Activated T-cell treated with anti-CD3 and anti-CD28 coated beads, Interleukin-2, amount 50 U/mL, for 72 hours (primary cell): ENCODE results near the gene MX2. TPM values are rescaled to one million over a fixed set of nuclear protein-coding genes. Genes with fewer than 3 reads are reported as not detected.

Source experiments
- ATAC-seq, 2 donors: fragments of 150-1000 bp; cut with Tn5 transposase; replicated peaks in 1 of 2; 2 replicates each; pipeline ENCODE4 v1.10.0; 2021; ENCODE audit warnings: moderate library complexity in 2 of 2, mild to moderate bottlenecking in 1 of 2
- DNase-seq, 2 donors: peaks; one replicate each; pipeline ENCODE4 v3.0.0; 2021 to 2022; ENCODE audit warnings: mixed read lengths in 1 of 2
- H3K27ac Mint-ChIP-seq: one replicate; pipeline ENCODE4 v1.8.0; 2022; ENCODE audit warnings: mild to moderate bottlenecking, moderate library complexity, mixed read lengths
- H3K27me3 Mint-ChIP-seq: one replicate; pipeline ENCODE4 v1.8.0; 2022; ENCODE audit warnings: low read depth, mixed read lengths
- H3K36me3 Mint-ChIP-seq, 2 donors: one replicate each; pipeline ENCODE4 v1.8.0; 2022; ENCODE audit warnings: mixed read lengths in 2 of 2, mild to moderate bottlenecking in 1 of 2; ENCODE audit not compliant: insufficient read depth in 2 of 2
- H3K4me1 Mint-ChIP-seq: one replicate; pipeline ENCODE4 v1.8.0; 2022; ENCODE audit warnings: low read depth, mixed read lengths
- H3K4me3 Mint-ChIP-seq, 2 donors: one replicate each; pipeline ENCODE4 v1.8.0; 2022; ENCODE audit warnings: mild to moderate bottlenecking in 2 of 2, mixed read lengths in 2 of 2, moderate library complexity in 2 of 2
- H3K9me3 Mint-ChIP-seq, 2 donors: one replicate each; pipeline ENCODE4 v1.8.0; 2022; ENCODE audit warnings: mixed read lengths in 2 of 2
- total RNA-seq, 2 donors: library from RNA; stranded (reverse); gene quantifications; one replicate each; pipeline ENCODE4 v1.2.3, GENCODE V29; 2022

The MX2 gene
- total RNA-seq, 2 donors from 2014 or later: 30.1 to 47.9 TPM

- Mint-ChIP-seq H3K9me3 (no peaks in the 10 kb centered on the region), H3K4me1 (no peaks in the 10 kb centered on the region), H3K4me3 (no peak overlapping the region), H3K27me3 (no peaks in the 10 kb centered on the region), H3K27ac (no peak overlapping the region), H3K36me3 (peaks cover 0 to 1% of the 10 kb centered on the region in 2 donors)
- ATAC-seq (no peak), DNase-seq (no peak)
Observed at GRCh38 chr21:41387042-41387819, 25.4 kb downstream of the MX2 start.

DNA sequence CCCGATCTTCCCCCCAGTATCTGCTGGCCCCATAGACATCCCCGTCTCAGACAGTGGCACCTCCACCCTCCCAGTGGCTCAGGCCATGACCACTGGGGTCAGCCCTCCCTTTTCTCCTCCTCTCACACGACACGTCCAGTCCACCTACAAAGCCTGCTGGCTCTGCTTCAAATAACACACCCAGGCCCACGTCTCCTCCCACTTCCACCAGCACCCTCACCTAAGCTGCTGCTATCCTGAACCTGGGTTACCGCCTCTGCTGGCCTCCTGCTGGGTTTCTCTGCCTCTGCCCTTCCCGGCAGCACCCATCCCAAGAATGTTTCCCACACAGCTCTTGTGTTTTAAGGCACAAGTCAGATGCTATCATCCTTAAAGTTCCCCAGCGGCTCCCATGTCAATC lies 26.0 kb downstream of the MX2 start:
- Mint-ChIP-seq H3K9me3 (no peaks in the 10 kb centered on the region), H3K4me1 (no peaks in the 10 kb centered on the region), H3K27me3 (no peaks in the 10 kb centered on the region), H3K36me3 (peaks cover 0 to 1% of the 10 kb centered on the region in 2 donors), H3K4me3 (no peak overlapping the region), H3K27ac (no peak overlapping the region)
- no peak for ATAC-seq
- DNase-seq: no peak

DNA sequence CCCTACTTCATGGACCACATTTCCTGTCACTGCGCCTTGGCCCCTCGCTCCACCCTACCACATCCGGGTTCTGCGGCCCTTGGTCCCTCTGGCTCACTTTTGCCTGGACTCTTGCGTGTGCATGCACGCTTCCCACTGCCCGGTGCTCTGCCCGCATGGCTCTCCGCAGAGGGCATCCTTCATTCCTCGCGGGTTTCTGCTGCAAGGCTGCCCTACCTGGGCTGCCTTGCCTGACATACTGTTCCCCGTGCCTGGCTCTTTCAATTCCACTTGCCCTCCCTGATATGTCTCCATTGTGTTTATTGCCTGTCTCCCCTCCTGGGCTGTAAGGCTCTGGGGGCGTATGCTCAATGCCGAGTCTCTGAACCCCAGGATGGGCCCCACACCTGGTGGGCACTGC lies 26.4 kb downstream of the MX2 start:
- no peaks in the 10 kb centered on the region for H3K27me3 Mint-ChIP-seq
- H3K4me3 Mint-ChIP-seq: no peak overlapping the region
- H3K36me3 Mint-ChIP-seq: peaks cover 0 to 1% of the 10 kb centered on the region in 2 donors
- H3K4me1 Mint-ChIP-seq: no peaks in the 10 kb centered on the region
- H3K27ac Mint-ChIP-seq: no peak overlapping the region
- ATAC-seq: no peak
- H3K9me3 Mint-ChIP-seq: no peaks in the 10 kb centered on the region
- DNase-seq: no peak

GRCh38 chr21:41390043-41390639 lies 28.3 kb downstream of the MX2 start:
- Mint-ChIP-seq H3K27ac (no peak overlapping the region), H3K4me1 (no peaks in the 10 kb centered on the region), H3K4me3 (no peak overlapping the region), H3K27me3 (no peaks in the 10 kb centered on the region), H3K36me3 (peaks cover 0 to 1% of the 10 kb centered on the region in 2 donors), H3K9me3 (no peaks in the 10 kb centered on the region)
- DNase-seq (no peak), ATAC-seq (no peak)

GRCh38 chr21:41393876-41394465 lies 32.1 kb downstream of the MX2 start:
- H3K36me3 Mint-ChIP-seq: peaks cover 3 to 6% of the 10 kb centered on the region in 2 donors

DNA sequence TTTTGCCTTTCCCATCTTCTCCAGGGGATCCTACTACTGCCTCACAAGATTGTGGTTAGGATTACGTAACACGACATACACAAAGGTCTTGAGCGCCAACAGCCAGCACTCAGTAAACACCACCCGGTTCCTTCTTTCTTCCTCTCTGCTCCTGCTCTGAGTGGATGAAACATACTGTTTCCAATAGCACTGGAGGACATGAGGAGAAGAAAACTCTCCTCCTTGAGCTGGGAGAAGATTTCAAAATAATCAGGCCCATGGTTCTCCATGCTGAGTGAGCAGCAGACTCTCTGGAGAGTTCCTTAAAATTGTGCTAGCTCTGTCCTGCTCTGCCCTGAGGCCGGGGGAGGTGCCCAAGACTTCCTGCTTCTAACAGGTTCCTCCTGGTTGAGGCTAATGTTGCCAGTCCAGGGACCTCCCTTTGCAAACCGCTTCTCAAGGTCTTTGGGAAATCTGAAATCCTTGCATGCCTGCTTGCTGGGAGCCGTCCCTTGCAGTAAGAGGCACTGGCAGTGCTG lies 34.8 kb downstream of the MX2 start:
- peaks cover 6 to 9% of the 10 kb centered on the region in 2 donors for H3K36me3 Mint-ChIP-seq
- no peak overlapping the region for H3K27ac Mint-ChIP-seq
- ATAC-seq (no peak), DNase-seq (no peak)
- H3K27me3 Mint-ChIP-seq: no peaks in the 10 kb centered on the region
- no peak overlapping the region for H3K4me3 Mint-ChIP-seq
- no peaks in the 10 kb centered on the region for H3K4me1 Mint-ChIP-seq
- no peaks in the 10 kb centered on the region for H3K9me3 Mint-ChIP-seq

More at GRCh38 chr21:41393876-41394465, 32.1 kb downstream of the MX2 start:
- Mint-ChIP-seq H3K4me1 (no peaks in the 10 kb centered on the region), H3K9me3 (no peaks in the 10 kb centered on the region), H3K27me3 (no peaks in the 10 kb centered on the region), H3K4me3 (no peak overlapping the region), H3K27ac (no peak overlapping the region)
- ATAC-seq: no peak
- no peak for DNase-seq

DNA sequence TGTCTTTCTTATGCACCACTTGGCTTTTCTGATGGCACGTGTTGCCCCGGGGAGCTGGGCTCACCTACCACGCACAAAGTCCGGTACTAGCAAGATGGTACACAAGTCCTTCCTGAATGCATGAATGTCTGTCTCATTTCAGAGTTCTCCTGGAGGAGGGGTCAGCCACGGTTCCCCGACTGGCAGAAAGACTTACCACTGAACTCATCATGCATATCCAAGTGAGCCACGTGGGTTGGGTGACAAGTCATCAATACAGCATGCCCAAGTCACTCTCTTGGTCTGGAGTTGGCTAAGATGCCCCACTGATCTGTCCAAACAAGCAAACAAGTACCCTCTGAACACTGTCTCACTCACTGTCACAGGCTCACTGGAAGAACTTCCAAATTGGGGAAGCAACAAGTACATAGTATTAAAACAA lies 35.7 kb downstream of the MX2 start:
- H3K27ac Mint-ChIP-seq: no peak overlapping the region
- H3K36me3 Mint-ChIP-seq: peaks cover 6 to 9% of the 10 kb centered on the region in 2 donors
- no peaks in the 10 kb centered on the region for H3K27me3 Mint-ChIP-seq
- H3K9me3 Mint-ChIP-seq: no peaks in the 10 kb centered on the region
- H3K4me1 Mint-ChIP-seq: no peaks in the 10 kb centered on the region
- DNase-seq (no peak), ATAC-seq (no peak)
- no peak overlapping the region for H3K4me3 Mint-ChIP-seq

GRCh38 chr21:41398251-41398650 lies 36.4 kb downstream of the MX2 start:
- DNase-seq (no peak), ATAC-seq (no peak)
- Mint-ChIP-seq H3K4me3 (no peak overlapping the region), H3K36me3 (peaks cover 6 to 9% of the 10 kb centered on the region in 2 donors), H3K4me1 (no peaks in the 10 kb centered on the region), H3K27ac (no peak overlapping the region), H3K27me3 (no peaks in the 10 kb centered on the region), H3K9me3 (no peaks in the 10 kb centered on the region)

- Mint-ChIP-seq H3K27ac (no peak overlapping the region), H3K4me1 (no peaks in the 10 kb centered on the region), H3K4me3 (no peak overlapping the region), H3K27me3 (no peaks in the 10 kb centered on the region), H3K9me3 (no peaks in the 10 kb centered on the region), H3K36me3 (peaks cover 6 to 9% of the 10 kb centered on the region in 2 donors)
- no peak for DNase-seq
- no peak for ATAC-seq
Observed at GRCh38 chr21:41398831-41399230, 37.0 kb downstream of the MX2 start.

DNA sequence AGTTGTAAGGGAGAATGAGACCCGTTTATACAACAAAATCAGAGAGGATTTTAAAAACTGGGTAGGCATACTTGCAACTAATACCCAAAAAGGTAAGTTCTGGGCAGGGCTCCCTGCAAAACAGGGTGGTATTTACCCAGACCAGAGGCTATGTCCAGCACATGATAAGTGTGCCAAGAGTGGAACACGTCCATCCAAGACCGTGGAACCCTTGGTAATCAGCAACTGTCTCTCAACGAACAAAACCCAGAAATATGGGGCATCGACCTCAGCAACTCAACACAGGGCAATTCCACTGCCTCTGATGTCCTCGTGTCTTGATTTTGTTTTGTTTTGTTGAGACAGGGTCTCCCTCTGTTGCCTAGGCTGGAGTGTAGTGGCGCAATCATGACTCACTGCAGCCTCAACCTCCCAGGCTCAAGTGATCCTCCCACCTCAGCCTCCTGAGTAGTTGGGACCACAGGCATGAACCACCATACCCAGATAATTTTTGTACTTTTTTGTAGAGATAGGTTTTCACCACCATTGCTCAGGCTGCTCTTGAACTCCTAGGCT lies 37.5 kb downstream of the MX2 start:
- Mint-ChIP-seq H3K4me3 (no peak overlapping the region), H3K9me3 (no peaks in the 10 kb centered on the region), H3K27ac (no peak overlapping the region), H3K4me1 (no peaks in the 10 kb centered on the region), H3K27me3 (no peaks in the 10 kb centered on the region), H3K36me3 (peaks cover 6 to 9% of the 10 kb centered on the region in 2 donors)
- DNase-seq (no peak), ATAC-seq (no peak)

GRCh38 chr21:41402231-41402630 lies 40.4 kb downstream of the MX2 start:
- H3K27ac Mint-ChIP-seq: no peak overlapping the region
- H3K36me3 Mint-ChIP-seq: peaks cover 6 to 7% of the 10 kb centered on the region in 2 donors
- no peak overlapping the region for H3K4me3 Mint-ChIP-seq

GRCh38 chr21:41402796-41403195 lies 41.0 kb downstream of the MX2 start:
- ATAC-seq: no peak
- Mint-ChIP-seq H3K36me3 (peaks cover 2 to 4% of the 10 kb centered on the region in 2 donors), H3K27me3 (no peaks in the 10 kb centered on the region), H3K4me3 (no peak overlapping the region), H3K9me3 (no peaks in the 10 kb centered on the region), H3K4me1 (no peaks in the 10 kb centered on the region), H3K27ac (no peak overlapping the region)
- no peak for DNase-seq

More at GRCh38 chr21:41402231-41402630, 40.4 kb downstream of the MX2 start:
- ATAC-seq (no peak), DNase-seq (no peak)
- Mint-ChIP-seq H3K27me3 (no peaks in the 10 kb centered on the region), H3K4me1 (no peaks in the 10 kb centered on the region), H3K9me3 (no peaks in the 10 kb centered on the region)

- no peaks in the 10 kb centered on the region for H3K27me3 Mint-ChIP-seq
- ATAC-seq (no peak), DNase-seq (no peak)
- no peak overlapping the region for H3K4me3 Mint-ChIP-seq
- H3K36me3 Mint-ChIP-seq: peaks cover 4 to 7% of the 10 kb centered on the region in 2 donors
- H3K4me1 Mint-ChIP-seq: no peaks in the 10 kb centered on the region
- H3K9me3 Mint-ChIP-seq: no peaks in the 10 kb centered on the region
- no peak overlapping the region for H3K27ac Mint-ChIP-seq
Observed at GRCh38 chr21:41403331-41403730, 41.5 kb downstream of the MX2 start.
